Endodermal cell (in vitro differentiated cells): ENCODE measurements around the gene C12orf42. TPM values are rescaled to one million over a fixed set of nuclear protein-coding genes. Genes with fewer than 3 reads are reported as not detected.

Source experiments
- DNase-seq: peaks from one replicate; pipeline ENCODE4 v3.0.0-alpha.2; 2017
- H3K27ac ChIP-seq: 2 replicates; pipeline ENCODE4 v1.5.1; 2013; ENCODE audit warnings: mild to moderate bottlenecking, low read depth, low read length, moderate library complexity
- H3K27me3 ChIP-seq: 2 replicates; pipeline ENCODE4 v1.6.1; 2013; ENCODE audit warnings: mild to moderate bottlenecking, low read length, moderate library complexity; ENCODE audit not compliant: insufficient read depth, control insufficient read depth, poor library complexity, severe bottlenecking
- H3K36me3 ChIP-seq: 2 replicates; pipeline ENCODE4 v1.7.0; 2013; ENCODE audit warnings: mild to moderate bottlenecking, low read length, moderate library complexity; ENCODE audit not compliant: control insufficient read depth, insufficient read depth
- H3K4me1 ChIP-seq: one replicate; pipeline ENCODE4 v1.7.0; 2013; ENCODE audit warnings: low read length; ENCODE audit not compliant: control insufficient read depth, insufficient read depth
- H3K4me3 ChIP-seq: 2 replicates; pipeline ENCODE4 v1.5.1; 2013; ENCODE audit warnings: mild to moderate bottlenecking, low read length, moderate library complexity
- H3K9ac ChIP-seq: 2 replicates; pipeline ENCODE4 v1.6.1; 2013; ENCODE audit warnings: mild to moderate bottlenecking, low read length, moderate library complexity; ENCODE audit not compliant: poor library complexity, severe bottlenecking; ENCODE audit errors: extremely low read depth
- H3K9me3 ChIP-seq: 2 replicates; pipeline ENCODE4 v1.6.1; 2013; ENCODE audit warnings: mild to moderate bottlenecking, low read length, moderate library complexity; ENCODE audit not compliant: control insufficient read depth
- H3K27ac Mint-ChIP-seq: 2 replicates; pipeline ENCODE4 v1.8.0; 2020; ENCODE audit warnings: mixed read lengths
- H3K27me3 Mint-ChIP-seq: 2 replicates; pipeline ENCODE4 v1.8.0; 2021; ENCODE audit warnings: mild to moderate bottlenecking, mixed read lengths; ENCODE audit not compliant: insufficient read depth
- H3K36me3 Mint-ChIP-seq: 2 replicates; pipeline ENCODE4 v1.8.0; 2020; ENCODE audit warnings: low read depth, mixed read lengths
- H3K4me1 Mint-ChIP-seq: 2 replicates; pipeline ENCODE4 v1.8.0; 2020; ENCODE audit warnings: mixed read lengths
- H3K4me3 Mint-ChIP-seq: 2 replicates; pipeline ENCODE4 v1.8.0; 2020; ENCODE audit warnings: mild to moderate bottlenecking, moderate library complexity, mixed read lengths
- H3K9me3 Mint-ChIP-seq: 2 replicates; pipeline ENCODE4 v1.8.0; 2020; ENCODE audit warnings: mild to moderate bottlenecking, mixed read lengths
- WGBS, 2 experiments: methylation state at CpG; one replicate each; pipeline versions ENCODE4 v1.1.5 to v1.1.7; 2013; ENCODE audit warnings: missing lambda C conversion rate in 2 of 2, mixed read lengths in 1 of 2; ENCODE audit not compliant: insufficient coverage in 1 of 2, insufficient read length in 1 of 2; 5-methylcytosine and 5-hydroxymethylcytosine counted together
- total RNA-seq, 2 donors: library from RNA; stranded (reverse); fragmentation: NEBNext Ultra II Directional in 1 of 2; extraction: Animal tissue kit (Norgen Biotek cat#: 25700) in 1 of 2; gene quantifications; 2 replicates in 1 of 2; 3 replicates in 1 of 2; pipeline ENCODE4 v1.2.1, GENCODE V29; 2021
- TF ChIP-seq, protein P1 (sequence below): fragments of 200-600 bp; sonication (generic); conservative IDR thresholded peaks from 2 replicates; pipeline ENCODE4 v1.5.0; 2021; ENCODE audit warnings: antibody characterized with exemption, mild to moderate bottlenecking

C12orf42 gene
- total RNA-seq, 2 donors from 2014 or later = not detected

DNA sequence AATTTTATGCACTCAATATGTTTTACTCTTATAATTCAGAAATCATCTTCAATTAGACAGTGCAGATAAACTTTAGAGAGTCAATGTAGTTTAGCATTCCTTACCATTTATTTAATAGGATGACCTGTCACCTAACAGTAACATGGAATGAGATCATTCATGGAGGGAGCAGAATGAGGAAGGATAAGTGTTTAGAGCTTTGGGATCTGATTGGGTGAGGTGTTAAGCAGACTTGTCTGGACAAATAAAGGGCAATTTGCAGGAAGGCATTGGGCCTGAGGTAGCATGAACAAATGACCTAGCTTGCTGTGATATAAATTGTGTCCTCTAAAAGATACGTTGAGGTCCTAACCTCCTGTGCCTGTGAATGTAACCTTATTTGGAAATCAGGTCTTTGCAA lies 187.4 kb downstream of the C12orf42 start:
- H3K9me3 Mint-ChIP-seq = no peaks in the 10 kb centered on the region
- H3K27ac Mint-ChIP-seq = no peak overlapping the region
- H3K27me3 Mint-ChIP-seq = peaks cover 10% of the 10 kb centered on the region
- TF ChIP-seq, protein P1, sequence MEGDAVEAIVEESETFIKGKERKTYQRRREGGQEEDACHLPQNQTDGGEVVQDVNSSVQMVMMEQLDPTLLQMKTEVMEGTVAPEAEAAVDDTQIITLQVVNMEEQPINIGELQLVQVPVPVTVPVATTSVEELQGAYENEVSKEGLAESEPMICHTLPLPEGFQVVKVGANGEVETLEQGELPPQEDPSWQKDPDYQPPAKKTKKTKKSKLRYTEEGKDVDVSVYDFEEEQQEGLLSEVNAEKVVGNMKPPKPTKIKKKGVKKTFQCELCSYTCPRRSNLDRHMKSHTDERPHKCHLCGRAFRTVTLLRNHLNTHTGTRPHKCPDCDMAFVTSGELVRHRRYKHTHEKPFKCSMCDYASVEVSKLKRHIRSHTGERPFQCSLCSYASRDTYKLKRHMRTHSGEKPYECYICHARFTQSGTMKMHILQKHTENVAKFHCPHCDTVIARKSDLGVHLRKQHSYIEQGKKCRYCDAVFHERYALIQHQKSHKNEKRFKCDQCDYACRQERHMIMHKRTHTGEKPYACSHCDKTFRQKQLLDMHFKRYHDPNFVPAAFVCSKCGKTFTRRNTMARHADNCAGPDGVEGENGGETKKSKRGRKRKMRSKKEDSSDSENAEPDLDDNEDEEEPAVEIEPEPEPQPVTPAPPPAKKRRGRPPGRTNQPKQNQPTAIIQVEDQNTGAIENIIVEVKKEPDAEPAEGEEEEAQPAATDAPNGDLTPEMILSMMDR = no peak
- no peak overlapping the region for H3K4me3 ChIP-seq
- no peak for DNase-seq
- 75 to 83% methylated on average over 1 of the region's 1 CpG for WGBS, 2 experiments
- no peaks in the 10 kb centered on the region for H3K9me3 ChIP-seq
- H3K27ac ChIP-seq = no peak overlapping the region
- no peak overlapping the region for H3K4me3 Mint-ChIP-seq
- H3K36me3 ChIP-seq = no peaks in the 10 kb centered on the region
- H3K27me3 ChIP-seq = no peaks in the 10 kb centered on the region
- H3K4me1 Mint-ChIP-seq = peaks cover 5% of the 10 kb centered on the region
- H3K9ac ChIP-seq = no peak overlapping the region
- no peaks in the 10 kb centered on the region for H3K36me3 Mint-ChIP-seq
- H3K4me1 ChIP-seq = no peaks in the 10 kb centered on the region

DNA sequence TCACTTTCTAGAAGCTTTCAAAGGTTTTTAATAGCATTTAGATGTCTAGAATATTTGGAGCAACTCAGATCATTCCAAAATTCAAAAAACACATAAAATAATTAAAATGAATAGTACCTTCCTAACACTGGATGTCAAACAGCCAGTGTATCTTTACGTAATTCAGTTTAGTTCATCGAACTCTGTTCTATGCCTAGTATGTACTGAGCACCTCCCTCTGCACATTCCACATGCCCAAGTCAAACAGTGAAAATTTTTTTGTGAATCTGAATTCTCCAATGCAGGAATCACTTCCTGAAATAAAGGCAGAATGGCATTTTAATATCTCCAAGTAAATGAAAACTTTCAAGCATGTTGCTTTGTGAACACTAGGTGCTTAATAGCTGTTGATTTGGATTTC lies 192.3 kb downstream of the C12orf42 start:
- H3K27me3 Mint-ChIP-seq = peaks cover 28% of the 10 kb centered on the region
- no peak overlapping the region for H3K27ac ChIP-seq
- no peaks in the 10 kb centered on the region for H3K9me3 ChIP-seq
- H3K9ac ChIP-seq = no peak overlapping the region
- no peak overlapping the region for H3K4me3 ChIP-seq
- no peaks in the 10 kb centered on the region for H3K36me3 ChIP-seq
- DNase-seq = no peak
- H3K4me1 Mint-ChIP-seq = peaks cover 2% of the 10 kb centered on the region
- H3K36me3 Mint-ChIP-seq = no peaks in the 10 kb centered on the region
- no peak overlapping the region for H3K27ac Mint-ChIP-seq
- 92 to 100% methylated on average over 2 of the region's 2 CpGs for WGBS, 2 experiments
- no peaks in the 10 kb centered on the region for H3K4me1 ChIP-seq
- H3K9me3 Mint-ChIP-seq = no peaks in the 10 kb centered on the region
- H3K4me3 Mint-ChIP-seq = no peak overlapping the region
- peaks cover 23% of the 10 kb centered on the region for H3K27me3 ChIP-seq
- TF ChIP-seq, protein P1 = no peak

DNA sequence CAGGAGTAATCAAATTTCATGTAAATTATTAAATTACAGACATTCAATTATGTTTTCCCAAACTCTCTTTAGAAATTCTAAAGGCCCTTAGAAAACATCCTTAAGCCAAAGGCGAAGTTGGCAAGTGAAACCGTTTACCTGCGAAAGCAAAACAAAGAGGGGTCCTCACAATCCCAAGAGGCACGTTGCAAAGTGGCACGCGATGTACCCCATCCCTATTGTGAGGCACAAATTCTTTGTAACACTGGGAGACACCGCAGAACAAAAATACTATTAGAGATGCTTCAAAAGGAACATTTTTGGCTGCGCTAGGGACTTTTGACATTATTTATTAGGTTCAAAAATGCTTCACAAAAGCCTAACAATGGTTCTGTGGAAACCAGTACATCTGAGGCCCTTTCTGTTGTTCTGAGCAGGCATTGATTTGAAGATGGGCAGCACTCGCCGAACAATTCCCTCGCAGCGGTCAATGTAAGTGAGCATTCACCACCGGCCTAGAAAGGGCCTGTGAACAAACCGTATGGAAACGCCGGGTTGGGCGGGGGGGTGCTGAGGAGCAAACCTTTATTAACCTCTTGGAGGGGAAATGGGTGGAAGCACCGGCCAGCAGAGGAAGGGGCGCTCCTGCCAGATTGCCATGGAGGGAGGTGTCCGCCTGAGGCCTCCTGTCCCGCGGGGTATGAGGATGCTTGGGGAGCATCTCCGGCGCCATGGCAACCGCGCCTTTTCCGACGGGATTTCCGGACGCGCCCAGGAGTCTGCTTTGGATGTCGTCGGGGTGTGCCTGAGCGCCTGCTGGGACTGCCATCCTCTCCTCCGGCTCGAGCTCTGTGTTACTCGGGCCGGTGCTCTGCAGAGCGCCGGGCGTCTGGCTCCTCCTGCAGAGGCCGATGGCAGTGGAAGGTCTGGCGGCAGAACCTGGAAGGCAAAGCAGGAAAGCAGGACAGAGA lies 193.9 kb downstream of the C12orf42 start:
- H3K36me3 ChIP-seq = no peaks in the 10 kb centered on the region
- H3K36me3 Mint-ChIP-seq = no peaks in the 10 kb centered on the region
- peak; percentile 92 for DNase-seq
- no peaks in the 10 kb centered on the region for H3K4me1 Mint-ChIP-seq
- TF ChIP-seq, protein P1 = no peak
- H3K27ac ChIP-seq = peak overlapping the region; percentile 73
- H3K27ac Mint-ChIP-seq = no peak overlapping the region
- peaks cover 23% of the 10 kb centered on the region for H3K27me3 ChIP-seq
- H3K9me3 Mint-ChIP-seq = no peaks in the 10 kb centered on the region
- no peak overlapping the region for H3K9ac ChIP-seq
- no peaks in the 10 kb centered on the region for H3K4me1 ChIP-seq
- H3K9me3 ChIP-seq = no peaks in the 10 kb centered on the region
- H3K27me3 Mint-ChIP-seq = peaks cover 29% of the 10 kb centered on the region
- H3K4me3 Mint-ChIP-seq = peak overlapping the region; percentile 34
- WGBS, 2 experiments = 43 to 44% methylated on average over 14 to 43 of the region's 43 CpGs
- H3K4me3 ChIP-seq = no peak overlapping the region
